Smooth muscle cell of the pulmonary artery (primary cell): ENCODE results near the gene PCARE. TPM values are rescaled to one million over a fixed set of nuclear protein-coding genes. Genes with fewer than 3 reads are reported as not detected.

Experiments
- total RNA-seq: library from RNA; depleted of rRNA; stranded (reverse); fragments of >200 nt; gene quantifications from 2 replicates; pipeline ENCODE4 v1.2.3, GENCODE V29; 2014

PCARE gene
- not detected in 2 replicates for total RNA-seq

GRCh38 chr2:29074411-29074810 lies at the start of gene PCARE:
PCARE (minus strand) TSS chr2:29074523; CDS start chr2:29074261, 262 bp downstream.

GRCh38 chr2:29114946-29115609 lies 40.8 kb upstream of the PCARE start, which contains the start of gene CLIP4:
CLIP4 (plus strand) TSS chr2:29115415; CDS start chr2:29121389, 5,974 bp downstream.

Other genes starting within 250 kb of the PCARE start
- gene TRMT61B, start 204.2 kb downstream of the PCARE start, total RNA-seq = 11.4 and 16.0 TPM in 2 replicates
- gene WDR43, start 179.9 kb downstream of the PCARE start, total RNA-seq = 51.9 and 82.5 TPM in 2 replicates
- gene TOGARAM2, start 93.2 kb downstream of the PCARE start, total RNA-seq = under 0.01 and 0.03 TPM in 2 replicates
- 42.6 and 66.8 TPM in 2 replicates for gene CLIP4, start 40.9 kb upstream of the PCARE start, total RNA-seq